WTC11 (cell line): ENCODE results near the gene SORCS2. TPM values are rescaled to one million over a fixed set of nuclear protein-coding genes. Genes with fewer than 3 reads are reported as not detected.

Experiments used
- ATAC-seq: fragments of 200-7000 bp; cut with Tn5 transposase; 2 replicates; pipeline ENCODE4 v1.10.0; 2021; ENCODE audit warnings: mild to moderate bottlenecking, moderate library complexity
- CTCF ChIA-PET: fragments of 300-600 bp; sonication (Branson Sonifier 250); formaldehyde crosslinking; loops from one replicate; lab custom pipeline; 2021; ENCODE audit warnings: antibody characterized with exemption; lab: Charles Lee
- POLR2A ChIA-PET: fragments of 350-600 bp; sonication (Branson Sonifier 250); formaldehyde crosslinking; loops from one replicate; lab custom pipeline; 2021; ENCODE audit warnings: antibody characterized with exemption; lab: Charles Lee
- DNase-seq: peaks from one replicate; pipeline ENCODE4 v3.0.0; 2021; ENCODE audit warnings: low spot score
- H3K27ac Mint-ChIP-seq: 2 replicates; pipeline ENCODE4 v1.8.0; 2021; ENCODE audit warnings: mixed read lengths
- H3K27me3 Mint-ChIP-seq: 2 replicates; pipeline ENCODE4 v1.8.0; 2021; ENCODE audit warnings: low read depth, mild to moderate bottlenecking, moderate library complexity, mixed read lengths
- H3K36me3 Mint-ChIP-seq: 2 replicates; pipeline ENCODE4 v1.8.0; 2021; ENCODE audit warnings: mixed read lengths
- H3K4me1 Mint-ChIP-seq: 2 replicates; pipeline ENCODE4 v1.8.0; 2022; ENCODE audit warnings: mixed read lengths
- H3K4me3 Mint-ChIP-seq: 2 replicates; pipeline ENCODE4 v1.8.0; 2021; ENCODE audit warnings: mild to moderate bottlenecking, moderate library complexity, mixed read lengths
- H3K9me3 Mint-ChIP-seq: 2 replicates; pipeline ENCODE4 v1.8.0; 2021; ENCODE audit warnings: mixed read lengths
- ATF1 ChIP-seq: sonication (generic); formaldehyde crosslinking; IDR thresholded peaks from 2 replicates; pipeline ENCODE4 v1.8.1; 2023; ENCODE audit warnings: mild to moderate bottlenecking, moderate library complexity, missing genetic modification reagents
- CREM ChIP-seq: sonication (generic); formaldehyde crosslinking; IDR thresholded peaks from 2 replicates; pipeline ENCODE4 v1.8.1; 2022; ENCODE audit warnings: mild to moderate bottlenecking, missing genetic modification reagents, moderate library complexity
- CTCF ChIP-seq: fragments of 200-600 bp; IDR thresholded peaks from 2 replicates; pipeline ENCODE4 v1.8.0; 2022; ENCODE audit warnings: antibody characterized with exemption
- E2F4 ChIP-seq: sonication (generic); formaldehyde crosslinking; IDR thresholded peaks from 2 replicates; pipeline ENCODE4 v1.8.1; 2022; ENCODE audit warnings: low read depth, mild to moderate bottlenecking, moderate library complexity, missing genetic modification reagents, borderline replicate concordance
- ESRRA ChIP-seq: sonication (generic); formaldehyde crosslinking; IDR thresholded peaks from 2 replicates; pipeline ENCODE4 v1.8.1; 2022; ENCODE audit warnings: mild to moderate bottlenecking, missing genetic modification reagents, borderline replicate concordance
- FOXJ3 ChIP-seq: sonication (generic); formaldehyde crosslinking; IDR thresholded peaks from 2 replicates; pipeline ENCODE4 v1.9.0; 2021; ENCODE audit warnings: missing genetic modification reagents, mild to moderate bottlenecking, borderline replicate concordance
- FOXP1 ChIP-seq: sonication (generic); formaldehyde crosslinking; IDR thresholded peaks from 2 replicates; pipeline ENCODE4 v1.8.0; 2022; ENCODE audit warnings: missing genetic modification reagents, mild to moderate bottlenecking, moderate library complexity, borderline replicate concordance
- GABPB1 ChIP-seq: sonication (generic); formaldehyde crosslinking; IDR thresholded peaks from 2 replicates; pipeline ENCODE4 v1.8.1; 2023; ENCODE audit warnings: mild to moderate bottlenecking, missing genetic modification reagents
- HMGA2 ChIP-seq: fragments of 250-450 bp; sonication (Bioruptor Pico); IDR thresholded peaks from 2 replicates; pipeline ENCODE4 v1.4.0; 2021; ENCODE audit warnings: mild to moderate bottlenecking, moderate library complexity
- IRF2 ChIP-seq: sonication (generic); formaldehyde crosslinking; IDR thresholded peaks from 2 replicates; pipeline ENCODE4 v1.8.0; 2022; ENCODE audit warnings: low read depth, missing genetic modification reagents, borderline replicate concordance
- MYBL2 ChIP-seq: sonication (generic); formaldehyde crosslinking; IDR thresholded peaks from 2 replicates; pipeline ENCODE4 v1.8.1; 2023; ENCODE audit warnings: mild to moderate bottlenecking, moderate library complexity, missing genetic modification reagents
- NFATC4 ChIP-seq: fragments of 250-450 bp; sonication (Bioruptor Pico); IDR thresholded peaks from 2 replicates; pipeline ENCODE4 v1.9.0; 2021; ENCODE audit warnings: mild to moderate bottlenecking
- NFYB ChIP-seq: sonication (generic); formaldehyde crosslinking; conservative IDR thresholded peaks from 2 replicates; pipeline ENCODE4 v1.8.0; 2022; ENCODE audit warnings: low read depth, missing genetic modification reagents
- NR1H2 ChIP-seq: sonication (generic); formaldehyde crosslinking; IDR thresholded peaks from 2 replicates; pipeline ENCODE4 v1.9.0; 2021; ENCODE audit warnings: mild to moderate bottlenecking, moderate library complexity, missing genetic modification reagents
- NR2C2 ChIP-seq: sonication (generic); formaldehyde crosslinking; IDR thresholded peaks from 2 replicates; pipeline ENCODE4 v1.8.0; 2022; ENCODE audit warnings: mild to moderate bottlenecking, missing genetic modification reagents
- NR3C1 ChIP-seq: sonication (generic); formaldehyde crosslinking; conservative IDR thresholded peaks from 2 replicates; pipeline ENCODE4 v1.8.1; 2023; ENCODE audit warnings: low read depth, mild to moderate bottlenecking, missing genetic modification reagents
- OVOL2 ChIP-seq: fragments of 250-450 bp; sonication (Bioruptor Pico); IDR thresholded peaks from 2 replicates; pipeline ENCODE4 v1.9.0; 2021; ENCODE audit warnings: mild to moderate bottlenecking, borderline replicate concordance
- SMAD3 ChIP-seq: sonication (generic); formaldehyde crosslinking; IDR thresholded peaks from 2 replicates; pipeline ENCODE4 v1.8.0; 2022; ENCODE audit warnings: missing genetic modification reagents, mild to moderate bottlenecking, borderline replicate concordance
- SMAD4 ChIP-seq: sonication (generic); formaldehyde crosslinking; IDR thresholded peaks from 2 replicates; pipeline ENCODE4 v1.8.0; 2022; ENCODE audit warnings: mild to moderate bottlenecking, missing genetic modification reagents
- ZNF121 ChIP-seq: sonication (generic); formaldehyde crosslinking; IDR thresholded peaks from 2 replicates; pipeline ENCODE4 v1.8.0; 2023; ENCODE audit warnings: missing genetic modification reagents
- ZNF317 ChIP-seq: sonication (generic); formaldehyde crosslinking; IDR thresholded peaks from 2 replicates; pipeline ENCODE4 v1.8.1; 2023; ENCODE audit warnings: low read depth, mild to moderate bottlenecking, moderate library complexity, missing genetic modification reagents, borderline replicate concordance
- ZNF425 ChIP-seq: fragments of 250-450 bp; sonication (Bioruptor Pico); conservative IDR thresholded peaks from 2 replicates; pipeline ENCODE4 v1.9.0; 2021; ENCODE audit warnings: mild to moderate bottlenecking
- ZNF671 ChIP-seq: fragments of 250-450 bp; sonication (Bioruptor Pico); IDR thresholded peaks from 2 replicates; pipeline ENCODE4 v1.8.0; 2021; ENCODE audit warnings: mild to moderate bottlenecking
- ZSCAN18 ChIP-seq: fragments of 250-450 bp; sonication (Bioruptor Pico); IDR thresholded peaks from 2 replicates; pipeline ENCODE4 v2.1.2; 2022; ENCODE audit warnings: mild to moderate bottlenecking, moderate library complexity
- total RNA-seq: library from RNA; stranded (reverse); gene quantifications from 3 replicates; pipeline ENCODE4 v1.2.3, GENCODE V29; 2021

The SORCS2 gene
- total RNA-seq, 1 experiment from 2014 or later, result 6.6 TPM

- TF ChIP-seq ESRRA (CRISPR knock-in tag), result no peak
- TF ChIP-seq MYBL2 (CRISPR knock-in tag), result no peak
Measured at GRCh38 chr4:7663075-7663541, 470.8 kb downstream of the SORCS2 start (continued).

- Mint-ChIP-seq H3K4me3 (no peak overlapping the region), H3K27ac (no peak overlapping the region), H3K36me3 (no peaks in the 10 kb centered on the region), H3K4me1 (peaks cover 9% of the 10 kb centered on the region), H3K9me3 (no peaks in the 10 kb centered on the region), H3K27me3 (no peaks in the 10 kb centered on the region; the same call in 1 of the 2 replicates)
- DNase-seq (no peak), ATAC-seq (no peak)
- ChIA-PET CTCF (interaction anchor here (2.0 kb wide), 1 partner anchor 14 kb away, joined by 4 read pairs; no protein-coding TSS in a partner anchor), POLR2A (no interaction called here)
- TF ChIP-seq HMGA2 (no peak), CTCF (no peak), NFYB (CRISPR knock-in tag) (no peak), ZNF121 (CRISPR knock-in tag) (no peak), IRF2 (CRISPR knock-in tag) (no peak), ZNF317 (no peak), OVOL2 (CRISPR knock-in tag) (no peak), FOXJ3 (CRISPR knock-in tag) (no peak), ZNF425 (CRISPR knock-in tag) (no peak), SMAD3 (CRISPR knock-in tag) (no peak), ZNF671 (CRISPR knock-in tag) (no peak), NR3C1 (CRISPR knock-in tag) (no peak), NFATC4 (CRISPR knock-in tag) (no peak), GABPB1 (CRISPR knock-in tag) (no peak), ZSCAN18 (CRISPR knock-in tag) (no peak), NR2C2 (CRISPR knock-in tag) (no peak)
Measured at GRCh38 chr4:7664106-7664505, 471.8 kb downstream of the SORCS2 start.

- no peaks in the 10 kb centered on the region; the same call in 1 of the 2 replicates for H3K27me3 Mint-ChIP-seq
- no peak for DNase-seq
- peaks cover 9% of the 10 kb centered on the region for H3K4me1 Mint-ChIP-seq
- no peaks in the 10 kb centered on the region for H3K9me3 Mint-ChIP-seq
- ATAC-seq, result no peak
- TF ChIP-seq FOXP1, result no peak
- no peak for TF ChIP-seq GABPB1 (CRISPR knock-in tag)
- no peak for TF ChIP-seq ATF1 (CRISPR knock-in tag)
- no peak for TF ChIP-seq NR1H2 (CRISPR knock-in tag)
- TF ChIP-seq E2F4 (CRISPR knock-in tag), result no peak
- no peak for TF ChIP-seq SMAD4
- TF ChIP-seq CREM, result no peak
- TF ChIP-seq NFATC4 (CRISPR knock-in tag), result no peak
- TF ChIP-seq NR3C1 (CRISPR knock-in tag), result no peak
- H3K36me3 Mint-ChIP-seq, result no peaks in the 10 kb centered on the region
- H3K4me3 Mint-ChIP-seq, result no peak overlapping the region
- CTCF ChIA-PET, result interaction anchor here (2.0 kb wide), 1 partner anchor 15 kb away, joined by 4 read pairs; no protein-coding TSS in a partner anchor
- H3K27ac Mint-ChIP-seq, result no peak overlapping the region
- POLR2A ChIA-PET, result no interaction called here
Measured at GRCh38 chr4:7665321-7665720, 473.0 kb downstream of the SORCS2 start.
